GM23338 (cell line): ENCODE measurements around the gene SLC39A11.

Experiments used
- CREB1 ChIP-seq: fragments of 250-450 bp; sonication (Bioruptor Pico); IDR thresholded peaks from 2 replicates; pipeline ENCODE4 v1.5.0; 2020; ENCODE audit warnings: low read depth, mild to moderate bottlenecking, moderate library complexity
- CTCF ChIP-seq, 2 experiments: fragments of 200-600 bp in 1 of 2; sonication (generic) in 1 of 2; conservative IDR thresholded peaks; 2 replicates each; pipeline versions ENCODE4 v1.5.1 to v1.6.1; 2016 to 2017; ENCODE audit warnings: antibody characterized with exemption in 2 of 2, low read depth in 2 of 2, mild to moderate bottlenecking in 2 of 2, moderate library complexity in 1 of 2
- EZH2 ChIP-seq: fragments of 200-600 bp; sonication (generic); IDR thresholded peaks from one replicate; pipeline ENCODE4 v1.8.0; 2017; ENCODE audit warnings: antibody characterized with exemption, mild to moderate bottlenecking, low read depth; ENCODE audit not compliant: unreplicated experiment
- EZH2phosphoT487 ChIP-seq: fragments of 200-600 bp; sonication (generic); IDR thresholded peaks from one replicate; pipeline ENCODE4 v1.8.1; 2018; ENCODE audit warnings: antibody characterized with exemption; ENCODE audit not compliant: unreplicated experiment
- JUNB ChIP-seq: IDR thresholded peaks from one replicate; pipeline ENCODE4 v1.6.1; 2016; ENCODE audit warnings: antibody characterized with exemption; ENCODE audit not compliant: unreplicated experiment
- POLR2AphosphoS5 ChIP-seq: IDR thresholded peaks from 2 replicates; pipeline ENCODE4 v1.6.1; 2016; ENCODE audit warnings: antibody characterized with exemption, low read depth
- STAT1 ChIP-seq: IDR thresholded peaks from one replicate; pipeline ENCODE4 v1.6.1; 2016; ENCODE audit warnings: antibody characterized with exemption; ENCODE audit not compliant: unreplicated experiment
- ZNF331 ChIP-seq: fragments of 250-450 bp; sonication (Bioruptor Pico); IDR thresholded peaks from 2 replicates; pipeline ENCODE4 v1.5.0; 2020; ENCODE audit warnings: low read depth, mild to moderate bottlenecking, moderate library complexity
- TF ChIP-seq, protein P1 (sequence below): IDR thresholded peaks from one replicate; pipeline ENCODE4 v1.6.1; 2018; ENCODE audit warnings: antibody characterized with exemption; ENCODE audit not compliant: unreplicated experiment
- TF ChIP-seq, protein P2 (sequence below): fragments of 250-450 bp; sonication (Bioruptor Pico); IDR thresholded peaks from 2 replicates; pipeline ENCODE4 v1.5.0; 2020; ENCODE audit warnings: mild to moderate bottlenecking, moderate library complexity
- TF ChIP-seq, protein P3 (sequence below): IDR thresholded peaks from 2 replicates; pipeline ENCODE4 v1.6.1; 2016; ENCODE audit warnings: antibody characterized with exemption

GRCh38 chr17:72953621-72954020, 138.9 kb downstream of the SLC39A11 start:
- no peak for TF ChIP-seq CTCF (conservative IDR thresholded peaks at IDR 0.05; ENCODE audit: low read depth in 2 of 2)
- TF ChIP-seq, protein P1, sequence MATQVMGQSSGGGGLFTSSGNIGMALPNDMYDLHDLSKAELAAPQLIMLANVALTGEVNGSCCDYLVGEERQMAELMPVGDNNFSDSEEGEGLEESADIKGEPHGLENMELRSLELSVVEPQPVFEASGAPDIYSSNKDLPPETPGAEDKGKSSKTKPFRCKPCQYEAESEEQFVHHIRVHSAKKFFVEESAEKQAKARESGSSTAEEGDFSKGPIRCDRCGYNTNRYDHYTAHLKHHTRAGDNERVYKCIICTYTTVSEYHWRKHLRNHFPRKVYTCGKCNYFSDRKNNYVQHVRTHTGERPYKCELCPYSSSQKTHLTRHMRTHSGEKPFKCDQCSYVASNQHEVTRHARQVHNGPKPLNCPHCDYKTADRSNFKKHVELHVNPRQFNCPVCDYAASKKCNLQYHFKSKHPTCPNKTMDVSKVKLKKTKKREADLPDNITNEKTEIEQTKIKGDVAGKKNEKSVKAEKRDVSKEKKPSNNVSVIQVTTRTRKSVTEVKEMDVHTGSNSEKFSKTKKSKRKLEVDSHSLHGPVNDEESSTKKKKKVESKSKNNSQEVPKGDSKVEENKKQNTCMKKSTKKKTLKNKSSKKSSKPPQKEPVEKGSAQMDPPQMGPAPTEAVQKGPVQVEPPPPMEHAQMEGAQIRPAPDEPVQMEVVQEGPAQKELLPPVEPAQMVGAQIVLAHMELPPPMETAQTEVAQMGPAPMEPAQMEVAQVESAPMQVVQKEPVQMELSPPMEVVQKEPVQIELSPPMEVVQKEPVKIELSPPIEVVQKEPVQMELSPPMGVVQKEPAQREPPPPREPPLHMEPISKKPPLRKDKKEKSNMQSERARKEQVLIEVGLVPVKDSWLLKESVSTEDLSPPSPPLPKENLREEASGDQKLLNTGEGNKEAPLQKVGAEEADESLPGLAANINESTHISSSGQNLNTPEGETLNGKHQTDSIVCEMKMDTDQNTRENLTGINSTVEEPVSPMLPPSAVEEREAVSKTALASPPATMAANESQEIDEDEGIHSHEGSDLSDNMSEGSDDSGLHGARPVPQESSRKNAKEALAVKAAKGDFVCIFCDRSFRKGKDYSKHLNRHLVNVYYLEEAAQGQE, result no peak
- TF ChIP-seq EZH2, result no peak
- no peak for TF ChIP-seq CREB1 (CRISPR knock-in tag)
- TF ChIP-seq ZNF331 (CRISPR knock-in tag), result no peak
- TF ChIP-seq POLR2AphosphoS5, result no peak
- no peak for TF ChIP-seq EZH2phosphoT487
- no peak for TF ChIP-seq STAT1
- TF ChIP-seq JUNB, result no peak
- TF ChIP-seq, protein P2, sequence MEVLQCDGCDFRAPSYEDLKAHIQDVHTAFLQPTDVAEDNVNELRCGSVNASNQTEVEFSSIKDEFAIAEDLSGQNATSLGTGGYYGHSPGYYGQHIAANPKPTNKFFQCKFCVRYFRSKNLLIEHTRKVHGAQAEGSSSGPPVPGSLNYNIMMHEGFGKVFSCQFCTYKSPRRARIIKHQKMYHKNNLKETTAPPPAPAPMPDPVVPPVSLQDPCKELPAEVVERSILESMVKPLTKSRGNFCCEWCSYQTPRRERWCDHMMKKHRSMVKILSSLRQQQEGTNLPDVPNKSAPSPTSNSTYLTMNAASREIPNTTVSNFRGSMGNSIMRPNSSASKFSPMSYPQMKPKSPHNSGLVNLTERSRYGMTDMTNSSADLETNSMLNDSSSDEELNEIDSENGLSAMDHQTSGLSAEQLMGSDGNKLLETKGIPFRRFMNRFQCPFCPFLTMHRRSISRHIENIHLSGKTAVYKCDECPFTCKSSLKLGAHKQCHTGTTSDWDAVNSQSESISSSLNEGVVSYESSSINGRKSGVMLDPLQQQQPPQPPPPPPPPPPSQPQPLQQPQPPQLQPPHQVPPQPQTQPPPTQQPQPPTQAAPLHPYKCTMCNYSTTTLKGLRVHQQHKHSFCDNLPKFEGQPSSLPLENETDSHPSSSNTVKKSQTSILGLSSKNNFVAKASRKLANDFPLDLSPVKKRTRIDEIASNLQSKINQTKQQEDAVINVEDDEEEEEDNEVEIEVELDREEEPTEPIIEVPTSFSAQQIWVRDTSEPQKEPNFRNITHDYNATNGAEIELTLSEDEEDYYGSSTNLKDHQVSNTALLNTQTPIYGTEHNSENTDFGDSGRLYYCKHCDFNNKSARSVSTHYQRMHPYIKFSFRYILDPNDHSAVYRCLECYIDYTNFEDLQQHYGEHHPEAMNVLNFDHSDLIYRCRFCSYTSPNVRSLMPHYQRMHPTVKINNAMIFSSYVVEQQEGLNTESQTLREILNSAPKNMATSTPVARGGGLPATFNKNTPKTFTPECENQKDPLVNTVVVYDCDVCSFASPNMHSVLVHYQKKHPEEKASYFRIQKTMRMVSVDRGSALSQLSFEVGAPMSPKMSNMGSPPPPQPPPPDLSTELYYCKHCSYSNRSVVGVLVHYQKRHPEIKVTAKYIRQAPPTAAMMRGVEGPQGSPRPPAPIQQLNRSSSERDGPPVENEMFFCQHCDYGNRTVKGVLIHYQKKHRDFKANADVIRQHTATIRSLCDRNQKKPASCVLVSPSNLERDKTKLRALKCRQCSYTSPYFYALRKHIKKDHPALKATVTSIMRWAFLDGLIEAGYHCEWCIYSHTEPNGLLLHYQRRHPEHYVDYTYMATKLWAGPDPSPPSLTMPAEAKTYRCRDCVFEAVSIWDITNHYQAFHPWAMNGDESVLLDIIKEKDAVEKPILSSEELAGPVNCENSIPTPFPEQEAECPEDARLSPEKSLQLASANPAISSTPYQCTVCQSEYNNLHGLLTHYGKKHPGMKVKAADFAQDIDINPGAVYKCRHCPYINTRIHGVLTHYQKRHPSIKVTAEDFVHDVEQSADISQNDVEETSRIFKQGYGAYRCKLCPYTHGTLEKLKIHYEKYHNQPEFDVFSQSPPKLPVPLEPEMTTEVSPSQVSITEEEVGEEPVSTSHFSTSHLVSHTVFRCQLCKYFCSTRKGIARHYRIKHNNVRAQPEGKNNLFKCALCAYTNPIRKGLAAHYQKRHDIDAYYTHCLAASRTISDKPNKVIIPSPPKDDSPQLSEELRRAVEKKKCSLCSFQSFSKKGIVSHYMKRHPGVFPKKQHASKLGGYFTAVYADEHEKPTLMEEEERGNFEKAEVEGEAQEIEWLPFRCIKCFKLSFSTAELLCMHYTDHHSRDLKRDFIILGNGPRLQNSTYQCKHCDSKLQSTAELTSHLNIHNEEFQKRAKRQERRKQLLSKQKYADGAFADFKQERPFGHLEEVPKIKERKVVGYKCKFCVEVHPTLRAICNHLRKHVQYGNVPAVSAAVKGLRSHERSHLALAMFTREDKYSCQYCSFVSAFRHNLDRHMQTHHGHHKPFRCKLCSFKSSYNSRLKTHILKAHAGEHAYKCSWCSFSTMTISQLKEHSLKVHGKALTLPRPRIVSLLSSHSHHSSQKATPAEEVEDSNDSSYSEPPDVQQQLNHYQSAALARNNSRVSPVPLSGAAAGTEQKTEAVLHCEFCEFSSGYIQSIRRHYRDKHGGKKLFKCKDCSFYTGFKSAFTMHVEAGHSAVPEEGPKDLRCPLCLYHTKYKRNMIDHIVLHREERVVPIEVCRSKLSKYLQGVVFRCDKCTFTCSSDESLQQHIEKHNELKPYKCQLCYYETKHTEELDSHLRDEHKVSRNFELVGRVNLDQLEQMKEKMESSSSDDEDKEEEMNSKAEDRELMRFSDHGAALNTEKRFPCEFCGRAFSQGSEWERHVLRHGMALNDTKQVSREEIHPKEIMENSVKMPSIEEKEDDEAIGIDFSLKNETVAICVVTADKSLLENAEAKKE (CRISPR knock-in tag), result no peak
- TF ChIP-seq, protein P3, sequence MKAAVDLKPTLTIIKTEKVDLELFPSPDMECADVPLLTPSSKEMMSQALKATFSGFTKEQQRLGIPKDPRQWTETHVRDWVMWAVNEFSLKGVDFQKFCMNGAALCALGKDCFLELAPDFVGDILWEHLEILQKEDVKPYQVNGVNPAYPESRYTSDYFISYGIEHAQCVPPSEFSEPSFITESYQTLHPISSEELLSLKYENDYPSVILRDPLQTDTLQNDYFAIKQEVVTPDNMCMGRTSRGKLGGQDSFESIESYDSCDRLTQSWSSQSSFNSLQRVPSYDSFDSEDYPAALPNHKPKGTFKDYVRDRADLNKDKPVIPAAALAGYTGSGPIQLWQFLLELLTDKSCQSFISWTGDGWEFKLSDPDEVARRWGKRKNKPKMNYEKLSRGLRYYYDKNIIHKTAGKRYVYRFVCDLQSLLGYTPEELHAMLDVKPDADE, result no peak
